ENCODE data around the gene FGD2.

DNA sequence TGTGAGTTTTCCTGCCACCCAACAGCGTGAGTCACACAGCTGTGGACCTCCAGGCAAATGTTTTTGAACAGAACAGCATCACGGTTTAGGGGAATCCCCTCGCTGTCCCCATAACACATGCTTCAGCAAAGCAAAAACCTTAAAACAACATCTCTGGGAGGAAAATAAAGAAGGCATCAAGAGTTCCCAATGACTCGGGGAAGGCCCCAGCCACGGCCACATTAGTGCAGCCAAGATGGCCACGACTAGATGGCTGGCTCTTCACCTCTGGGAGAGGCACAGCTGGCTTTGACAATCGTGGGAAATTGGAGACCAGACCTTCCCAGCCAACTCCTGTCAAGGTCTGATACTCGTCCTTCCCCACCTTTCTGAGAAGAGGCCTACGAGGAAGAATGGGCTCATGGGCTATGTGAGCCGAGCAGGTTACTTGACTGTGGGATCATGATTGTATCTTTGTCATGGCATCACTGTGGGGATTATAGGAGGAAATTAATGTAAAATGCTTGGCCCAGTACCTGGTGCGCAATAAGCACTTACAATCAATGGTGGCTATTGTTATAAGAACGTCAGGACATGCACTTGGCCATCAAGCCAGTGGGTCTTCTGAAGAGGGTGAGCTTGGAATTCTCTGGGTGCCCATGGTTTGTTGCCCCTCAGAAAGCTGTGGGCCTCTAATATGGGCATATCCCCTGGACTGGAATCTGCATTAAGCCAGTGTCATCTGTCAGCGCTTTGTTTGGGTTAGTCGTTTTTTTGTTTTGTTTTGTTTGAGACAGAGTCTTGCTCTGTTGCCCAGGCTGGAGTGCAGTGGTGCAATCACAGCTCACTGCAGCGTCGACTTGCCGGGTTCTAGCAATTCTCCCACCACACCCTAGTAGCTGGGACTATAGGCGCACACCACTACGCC is 43.6 kb downstream of the FGD2 start:
- no peak for TF ChIP-seq BACH2 (CRISPR knock-in tag; IDR thresholded peaks at IDR 0.05; ENCODE audit: borderline replicate concordance)
- no peak for TF ChIP-seq ZNF565 (CRISPR knock-in tag; conservative IDR thresholded peaks at IDR 0.05; ENCODE audit: low read depth)
- no peak for TF ChIP-seq TCF4 (CRISPR knock-in tag; IDR thresholded peaks at IDR 0.05; ENCODE audit: borderline replicate concordance)
- no peak for TF ChIP-seq PPARA (CRISPR knock-in tag; IDR thresholded peaks at IDR 0.05; ENCODE audit: borderline replicate concordance)
- TF ChIP-seq, protein P1, sequence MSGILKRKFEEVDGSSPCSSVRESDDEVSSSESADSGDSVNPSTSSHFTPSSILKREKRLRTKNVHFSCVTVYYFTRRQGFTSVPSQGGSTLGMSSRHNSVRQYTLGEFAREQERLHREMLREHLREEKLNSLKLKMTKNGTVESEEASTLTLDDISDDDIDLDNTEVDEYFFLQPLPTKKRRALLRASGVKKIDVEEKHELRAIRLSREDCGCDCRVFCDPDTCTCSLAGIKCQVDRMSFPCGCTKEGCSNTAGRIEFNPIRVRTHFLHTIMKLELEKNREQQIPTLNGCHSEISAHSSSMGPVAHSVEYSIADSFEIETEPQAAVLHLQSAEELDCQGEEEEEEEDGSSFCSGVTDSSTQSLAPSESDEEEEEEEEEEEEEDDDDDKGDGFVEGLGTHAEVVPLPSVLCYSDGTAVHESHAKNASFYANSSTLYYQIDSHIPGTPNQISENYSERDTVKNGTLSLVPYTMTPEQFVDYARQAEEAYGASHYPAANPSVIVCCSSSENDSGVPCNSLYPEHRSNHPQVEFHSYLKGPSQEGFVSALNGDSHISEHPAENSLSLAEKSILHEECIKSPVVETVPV (CRISPR knock-in tag; IDR thresholded peaks at IDR 0.05): no peak
- TF ChIP-seq SNAI2 (CRISPR knock-in tag; IDR thresholded peaks at IDR 0.05): no peak
- TF ChIP-seq ZFP3 (CRISPR knock-in tag; IDR thresholded peaks at IDR 0.05): no peak
